Stimulated activated memory B cell treated with anti-CD40 and anti-IgM and Interleukin-4, amounts not matched to agents 10 μg/mL and 1 μg/mL and 100 μg/mL, for 72 hours (primary cell): Measurements from ENCODE around the gene EDC4.
A peak's percentile ranks its signal among the peaks of the same experiment; 100 is the strongest.

Experiments used
- ATAC-seq: fragments of 150-1000 bp; cut with Tn5 transposase; 2 replicates; pipeline ENCODE4 v1.10.0; 2021
- H3K27ac Mint-ChIP-seq: one replicate; pipeline ENCODE4 v1.8.0; 2022; ENCODE audit warnings: mild to moderate bottlenecking, mixed read lengths
- H3K27me3 Mint-ChIP-seq: one replicate; pipeline ENCODE4 v1.8.0; 2022; ENCODE audit warnings: mixed read lengths
- H3K36me3 Mint-ChIP-seq: one replicate; pipeline ENCODE4 v1.8.0; 2022; ENCODE audit warnings: mixed read lengths
- H3K4me1 Mint-ChIP-seq: one replicate; pipeline ENCODE4 v1.8.0; 2022; ENCODE audit warnings: mixed read lengths
- H3K4me3 Mint-ChIP-seq: one replicate; pipeline ENCODE4 v1.8.0; 2022; ENCODE audit warnings: mild to moderate bottlenecking, moderate library complexity, mixed read lengths
- H3K9me3 Mint-ChIP-seq: one replicate; pipeline ENCODE4 v1.8.0; 2022; ENCODE audit warnings: mixed read lengths

Gene EDC4

DNA sequence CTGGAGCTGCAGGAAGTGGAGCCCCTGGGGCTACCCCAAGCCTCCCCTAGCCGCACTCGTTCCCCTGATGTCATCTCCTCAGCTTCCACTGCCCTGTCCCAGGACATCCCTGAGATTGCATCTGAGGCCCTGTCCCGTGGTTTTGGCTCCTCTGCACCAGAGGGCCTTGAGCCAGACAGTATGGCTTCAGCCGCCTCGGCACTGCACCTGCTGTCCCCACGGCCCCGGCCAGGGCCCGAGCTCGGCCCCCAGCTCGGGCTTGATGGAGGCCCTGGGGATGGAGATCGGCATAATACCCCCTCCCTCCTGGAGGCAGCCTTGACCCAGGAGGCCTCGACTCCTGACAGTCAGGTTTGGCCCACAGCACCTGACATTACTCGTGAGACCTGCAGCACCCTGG, 7.7 kb downstream of the EDC4 start:
- H3K4me3 Mint-ChIP-seq, result no peak overlapping the region
- no peak for ATAC-seq
- H3K4me1 Mint-ChIP-seq, result peaks cover 16% of the 10 kb centered on the region
- H3K27ac Mint-ChIP-seq, result no peak overlapping the region
- no peaks in the 10 kb centered on the region for H3K27me3 Mint-ChIP-seq
- peaks cover 70% of the 10 kb centered on the region for H3K36me3 Mint-ChIP-seq
- H3K9me3 Mint-ChIP-seq, result no peaks in the 10 kb centered on the region

DNA sequence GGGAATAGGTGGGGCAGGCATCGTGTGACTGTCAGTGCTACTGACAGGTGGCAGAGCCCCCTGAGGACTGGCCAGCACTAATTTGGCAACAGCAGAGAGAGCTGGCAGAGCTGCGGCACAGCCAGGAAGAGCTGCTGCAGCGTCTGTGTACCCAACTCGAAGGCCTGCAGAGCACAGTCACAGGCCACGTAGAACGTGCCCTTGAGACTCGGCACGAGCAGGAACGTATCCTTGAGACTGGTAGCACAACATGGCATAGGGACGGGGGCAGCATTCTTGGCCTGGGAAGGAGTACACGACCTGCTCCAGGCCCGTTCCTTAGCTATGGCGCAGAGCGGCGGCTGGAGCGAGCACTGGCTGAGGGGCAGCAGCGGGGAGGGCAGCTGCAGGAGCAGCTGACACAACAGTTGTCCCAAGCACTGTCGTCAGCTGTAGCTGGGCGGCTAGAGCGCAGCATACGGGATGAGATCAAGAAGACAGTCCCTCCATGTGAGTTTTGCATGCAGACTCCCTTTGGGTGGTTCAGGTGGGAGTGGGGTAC, 8.8 kb downstream of the EDC4 start:
- H3K27ac Mint-ChIP-seq, result no peak overlapping the region

DNA sequence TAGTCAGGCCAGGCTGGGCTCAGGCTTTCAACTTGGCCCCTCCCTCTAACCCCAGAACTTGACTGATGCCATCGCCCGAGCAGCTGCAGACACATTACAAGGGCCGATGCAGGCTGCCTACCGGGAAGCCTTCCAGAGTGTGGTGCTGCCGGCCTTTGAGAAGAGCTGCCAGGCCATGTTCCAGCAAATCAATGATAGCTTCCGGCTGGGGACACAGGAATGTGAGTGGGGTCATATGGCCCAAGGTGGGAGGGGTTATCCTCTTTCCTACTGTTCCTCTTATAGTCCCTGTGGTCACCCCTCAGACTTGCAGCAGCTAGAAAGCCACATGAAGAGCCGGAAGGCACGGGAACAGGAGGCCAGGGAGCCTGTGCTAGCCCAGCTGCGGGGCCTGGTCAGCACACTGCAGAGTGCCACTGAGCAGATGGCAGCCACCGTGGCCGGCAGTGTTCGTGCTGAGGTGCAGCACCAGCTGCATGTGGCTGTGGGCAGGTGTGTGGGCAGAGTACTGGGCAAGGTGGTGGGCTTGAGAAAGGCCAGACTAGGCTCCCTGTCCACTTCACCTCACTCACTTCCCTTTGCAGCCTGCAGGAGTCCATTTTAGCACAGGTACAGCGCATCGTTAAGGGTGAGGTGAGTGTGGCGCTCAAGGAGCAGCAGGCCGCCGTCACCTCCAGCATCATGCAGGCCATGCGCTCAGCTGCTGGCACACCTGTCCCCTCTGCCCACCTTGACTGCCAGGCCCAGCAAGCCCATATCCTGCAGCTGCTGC, 9.7 kb downstream of the EDC4 start:
- ATAC-seq, result no peak
- Mint-ChIP-seq H3K4me1 (peaks cover 9% of the 10 kb centered on the region), H3K36me3 (peaks cover 60% of the 10 kb centered on the region), H3K27ac (no peak overlapping the region), H3K4me3 (no peak overlapping the region), H3K27me3 (no peaks in the 10 kb centered on the region), H3K9me3 (no peaks in the 10 kb centered on the region)

More for the DNA sequence above, 8.8 kb downstream of the EDC4 start:
- Mint-ChIP-seq H3K27me3 (no peaks in the 10 kb centered on the region), H3K9me3 (no peaks in the 10 kb centered on the region), H3K4me1 (peaks cover 9% of the 10 kb centered on the region), H3K4me3 (no peak overlapping the region), H3K36me3 (peaks cover 69% of the 10 kb centered on the region)
- no peak for ATAC-seq

DNA sequence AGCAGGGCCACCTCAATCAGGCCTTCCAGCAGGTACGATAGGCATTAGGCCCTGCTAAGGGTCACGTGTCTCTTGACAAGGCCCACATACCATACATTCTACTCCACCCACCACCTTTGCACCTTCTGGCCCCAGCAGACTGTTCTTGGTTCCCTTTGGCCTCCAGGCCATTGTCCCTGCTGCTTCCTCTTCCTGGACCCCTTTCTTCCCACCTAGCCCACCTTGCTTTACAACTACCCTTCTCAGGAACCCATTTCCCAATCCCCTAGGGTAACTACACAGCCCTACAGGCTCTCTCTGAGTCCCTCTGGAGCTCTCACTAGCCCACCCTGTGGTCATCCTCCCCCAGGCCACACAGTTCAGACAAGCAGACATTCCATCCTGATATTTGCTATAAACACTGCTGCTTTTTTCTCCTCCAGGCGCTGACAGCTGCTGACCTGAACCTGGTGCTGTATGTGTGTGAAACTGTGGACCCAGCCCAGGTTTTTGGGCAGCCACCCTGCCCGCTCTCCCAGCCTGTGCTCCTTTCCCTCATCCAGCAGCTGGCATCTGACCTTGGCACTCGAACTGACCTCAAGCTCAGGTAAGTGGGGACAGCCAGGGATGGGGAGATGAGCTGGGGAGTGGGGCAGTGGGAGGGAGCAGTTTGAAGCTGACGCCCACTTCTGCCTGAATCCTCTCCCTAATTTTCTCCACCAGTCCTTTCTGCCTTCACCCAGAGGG, 10.5 kb downstream of the EDC4 start:
- H3K4me1 Mint-ChIP-seq, result peaks cover 9% of the 10 kb centered on the region
- no peak for ATAC-seq
- peaks cover 53% of the 10 kb centered on the region for H3K36me3 Mint-ChIP-seq
- no peaks in the 10 kb centered on the region for H3K9me3 Mint-ChIP-seq
- H3K27ac Mint-ChIP-seq, result no peak overlapping the region
- H3K4me3 Mint-ChIP-seq, result no peak overlapping the region
- H3K27me3 Mint-ChIP-seq, result no peaks in the 10 kb centered on the region

DNA sequence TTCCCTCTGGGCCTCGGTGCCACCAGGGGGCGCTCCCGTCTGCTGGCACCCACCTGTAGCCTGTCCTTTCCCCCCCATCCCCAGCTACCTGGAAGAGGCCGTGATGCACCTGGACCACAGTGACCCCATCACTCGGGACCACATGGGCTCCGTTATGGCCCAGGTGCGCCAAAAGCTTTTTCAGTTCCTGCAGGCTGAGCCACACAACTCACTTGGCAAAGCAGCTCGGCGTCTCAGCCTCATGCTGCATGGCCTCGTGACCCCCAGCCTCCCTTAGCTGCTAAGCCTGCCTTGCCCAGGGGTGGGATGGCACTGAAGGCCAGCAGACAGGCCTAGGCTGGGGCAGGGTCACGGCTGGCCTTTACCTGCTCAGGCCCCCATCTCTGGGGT, 11.0 kb downstream of the EDC4 start:
- Mint-ChIP-seq H3K27me3 (no peaks in the 10 kb centered on the region), H3K4me1 (peaks cover 9% of the 10 kb centered on the region), H3K36me3 (peaks cover 47% of the 10 kb centered on the region), H3K9me3 (no peaks in the 10 kb centered on the region), H3K27ac (no peak overlapping the region), H3K4me3 (no peak overlapping the region)
- ATAC-seq, result peak; percentile 78

DNA sequence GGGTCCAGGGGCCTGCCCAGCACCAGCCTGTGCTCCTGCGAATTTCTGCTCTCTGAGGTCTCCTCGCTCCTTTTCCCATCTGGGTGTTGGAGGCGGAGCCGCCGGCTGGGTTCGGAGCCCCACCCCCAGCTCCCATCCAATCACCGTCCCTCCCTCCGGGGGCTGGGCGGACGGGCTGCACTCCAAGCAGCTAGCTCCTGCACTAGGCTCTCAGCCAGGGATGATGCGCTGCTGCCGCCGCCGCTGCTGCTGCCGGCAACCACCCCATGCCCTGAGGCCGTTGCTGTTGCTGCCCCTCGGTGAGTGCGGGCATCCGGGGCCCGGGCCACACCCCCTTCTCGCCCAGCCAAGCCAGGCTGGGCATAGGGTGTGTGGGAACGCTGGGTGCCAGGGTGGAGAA, 11.8 kb downstream of the EDC4 start, which contains the start of gene NRN1L:
Gene NRN1L (plus strand): TSS at position 202 of the 400 bp plus-strand sequence. CDS start 19 bp downstream, at position 221.
- Mint-ChIP-seq H3K27ac (no peak within 1 kb of the TSS), H3K9me3 (no peaks in the 10 kb centered on the region), H3K4me1 (peaks cover 9% of the 10 kb centered on the region), H3K27me3 (no peaks in the 10 kb centered on the region), H3K36me3 (peaks cover 43% of the 10 kb centered on the region), H3K4me3 (no peak within 1 kb of the TSS)
- no peak for ATAC-seq

DNA sequence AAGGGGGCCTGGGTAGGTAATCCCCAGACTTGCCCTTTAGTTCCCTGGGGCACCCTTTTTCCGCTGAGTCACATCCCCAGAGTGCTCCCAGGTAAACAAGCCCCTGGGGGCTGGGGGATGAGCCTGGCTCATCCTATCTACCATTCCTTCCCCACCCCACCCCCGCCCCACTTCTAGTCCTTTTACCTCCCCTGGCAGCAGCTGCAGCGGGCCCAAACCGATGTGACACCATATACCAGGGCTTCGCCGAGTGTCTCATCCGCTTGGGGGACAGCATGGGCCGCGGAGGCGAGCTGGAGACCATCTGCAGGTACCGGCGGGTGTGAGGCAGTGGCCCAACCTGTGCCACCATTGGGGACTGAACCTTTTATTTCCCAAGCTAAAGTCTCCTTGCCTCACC, 12.7 kb downstream of the EDC4 start:
- Mint-ChIP-seq H3K27ac (no peak overlapping the region), H3K4me1 (peaks cover 9% of the 10 kb centered on the region), H3K27me3 (no peaks in the 10 kb centered on the region), H3K9me3 (no peaks in the 10 kb centered on the region), H3K36me3 (peaks cover 37% of the 10 kb centered on the region), H3K4me3 (no peak overlapping the region)
- no peak for ATAC-seq

DNA sequence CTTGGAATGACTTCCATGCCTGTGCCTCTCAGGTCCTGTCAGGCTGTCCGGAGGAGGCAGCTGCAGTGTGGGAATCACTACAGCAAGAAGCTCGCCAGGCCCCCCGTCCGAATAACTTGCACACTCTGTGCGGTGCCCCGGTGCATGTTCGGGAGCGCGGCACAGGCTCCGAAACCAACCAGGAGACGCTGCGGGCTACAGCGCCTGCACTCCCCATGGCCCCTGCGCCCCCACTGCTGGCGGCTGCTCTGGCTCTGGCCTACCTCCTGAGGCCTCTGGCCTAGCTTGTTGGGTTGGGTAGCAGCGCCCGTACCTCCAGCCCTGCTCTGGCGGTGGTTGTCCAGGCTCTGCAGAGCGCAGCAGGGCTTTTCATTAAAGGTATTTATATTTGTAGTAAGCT, 13.1 kb downstream of the EDC4 start:
- Mint-ChIP-seq H3K4me1 (peaks cover 9% of the 10 kb centered on the region), H3K27ac (no peak overlapping the region), H3K4me3 (no peak overlapping the region), H3K27me3 (no peaks in the 10 kb centered on the region), H3K9me3 (no peaks in the 10 kb centered on the region), H3K36me3 (peaks cover 33% of the 10 kb centered on the region)
- ATAC-seq, result no peak

DNA sequence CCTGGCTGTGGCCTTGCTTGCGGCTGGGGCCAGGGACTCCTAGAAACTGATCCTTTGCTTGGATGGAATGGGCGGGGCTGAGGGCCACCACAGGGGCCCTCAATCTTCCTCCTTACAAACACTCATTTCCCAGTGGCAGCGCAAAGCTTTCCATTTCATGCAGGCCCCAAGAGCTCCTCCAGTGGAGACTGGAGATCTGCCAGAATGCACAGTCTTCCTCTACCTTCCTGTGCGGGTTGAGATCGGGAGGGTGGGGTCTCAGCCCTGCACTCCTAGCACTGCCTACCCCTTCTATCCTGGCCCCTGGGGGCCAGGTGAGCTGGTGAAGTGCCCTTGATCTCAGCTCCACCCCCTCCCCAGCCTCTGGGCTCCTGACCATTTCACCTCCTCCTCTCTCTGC, 13.5 kb downstream of the EDC4 start:
- no peak overlapping the region for H3K27ac Mint-ChIP-seq

DNA sequence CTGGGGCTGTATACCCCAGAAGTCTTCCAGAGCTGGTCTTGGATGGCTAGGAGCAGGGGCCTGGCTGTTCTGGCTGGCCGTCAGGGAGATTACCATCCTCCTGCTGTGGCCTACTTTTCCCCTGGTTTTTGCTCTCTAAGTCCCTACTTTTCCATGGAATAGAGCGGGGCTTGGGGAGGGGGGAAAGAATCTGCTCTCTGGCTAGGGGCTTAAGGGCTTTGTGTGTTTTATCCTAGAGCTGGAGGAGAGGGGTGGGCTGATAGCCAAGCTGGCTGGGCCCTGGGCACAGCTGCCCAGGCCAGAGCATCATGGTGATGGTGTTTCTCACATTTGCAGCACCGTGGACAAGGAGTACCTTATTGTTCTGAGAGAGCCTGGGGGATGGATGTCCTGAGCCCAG, 15.5 kb downstream of the EDC4 start:
- Mint-ChIP-seq H3K36me3 (peaks cover 13% of the 10 kb centered on the region), H3K4me1 (peaks cover 10% of the 10 kb centered on the region), H3K27ac (no peak overlapping the region), H3K27me3 (no peaks in the 10 kb centered on the region), H3K9me3 (no peaks in the 10 kb centered on the region), H3K4me3 (no peak overlapping the region)
- ATAC-seq, result no peak

More for the DNA sequence above, 13.5 kb downstream of the EDC4 start:
- H3K27me3 Mint-ChIP-seq, result no peaks in the 10 kb centered on the region
- H3K9me3 Mint-ChIP-seq, result no peaks in the 10 kb centered on the region
- H3K36me3 Mint-ChIP-seq, result peaks cover 28% of the 10 kb centered on the region
- no peak overlapping the region for H3K4me3 Mint-ChIP-seq
- peaks cover 9% of the 10 kb centered on the region for H3K4me1 Mint-ChIP-seq
- no peak for ATAC-seq

DNA sequence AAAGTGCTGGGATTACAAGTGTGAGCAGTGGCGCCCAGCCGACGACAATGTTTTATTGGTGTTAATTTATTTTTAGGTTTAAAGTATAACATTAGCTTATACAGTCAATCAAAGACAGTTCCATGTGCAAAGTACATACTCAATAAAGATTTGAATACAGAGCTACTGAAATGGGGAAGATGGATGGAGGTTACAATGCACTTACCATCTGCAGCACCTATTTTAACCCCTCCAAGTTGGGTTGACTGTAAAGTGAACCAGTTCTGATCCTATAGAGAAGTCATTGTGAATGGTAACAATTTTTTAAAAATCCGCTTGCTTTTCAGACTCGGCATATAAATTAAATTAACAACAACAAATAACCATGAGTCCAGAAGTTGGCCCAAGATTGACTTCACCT, 19.5 kb downstream of the EDC4 start:
- ATAC-seq, result no peak
- Mint-ChIP-seq H3K4me1 (peaks cover 25% of the 10 kb centered on the region), H3K4me3 (peak overlapping the region; percentile 81), H3K9me3 (no peaks in the 10 kb centered on the region), H3K36me3 (no peaks in the 10 kb centered on the region), H3K27ac (peak overlapping the region; percentile 89), H3K27me3 (no peaks in the 10 kb centered on the region)

DNA sequence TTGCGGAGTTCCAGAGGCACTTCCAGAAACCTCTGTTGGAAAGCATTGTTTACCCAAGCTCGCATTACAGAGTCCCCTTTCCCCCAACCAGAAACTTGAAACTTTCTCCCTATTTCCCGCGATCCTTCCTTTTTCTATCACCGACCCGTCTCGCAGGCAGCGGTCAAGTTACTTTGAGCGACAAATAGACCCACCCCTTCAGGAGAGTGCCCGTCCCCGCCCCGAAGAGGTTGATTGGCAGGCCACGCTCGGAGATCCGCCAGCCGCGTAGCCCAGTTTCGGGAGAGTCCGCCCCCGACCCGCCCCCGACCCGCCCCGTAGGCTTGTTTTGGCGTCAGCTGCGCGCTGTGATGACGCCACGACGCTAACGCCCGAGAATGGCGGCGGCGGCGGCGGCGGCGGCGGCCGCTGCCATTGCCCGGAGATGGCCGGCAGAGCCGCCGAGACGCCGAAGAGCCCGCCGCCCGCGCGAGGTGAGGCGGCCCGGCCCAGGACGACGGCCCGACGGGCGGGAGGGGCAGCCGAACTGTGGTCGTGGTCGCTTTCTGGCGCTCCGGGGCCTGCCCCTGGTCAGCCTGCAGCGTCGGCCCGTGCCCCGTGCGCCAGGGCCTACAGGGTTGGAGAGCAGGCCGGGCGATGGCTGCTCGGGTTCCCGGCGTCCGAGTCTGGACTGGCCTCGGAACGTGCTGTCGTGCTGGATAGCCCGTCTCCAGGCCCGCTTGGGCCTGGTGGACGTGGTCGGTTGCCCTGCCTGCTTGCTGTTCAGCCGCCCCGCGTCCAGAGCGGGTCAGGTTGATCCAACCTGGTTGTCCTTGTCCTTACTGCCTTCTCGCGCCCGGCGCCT, 20.3 kb downstream of the EDC4 start, which contains the start of gene PSKH1:
Gene PSKH1 (plus strand): TSS at position 356 of the 844 bp plus-strand sequence. CDS start 15,496 bp downstream, outside the sequence.
- H3K4me3 Mint-ChIP-seq, result peak within 1 kb of the TSS; percentile 94
- peaks cover 26% of the 10 kb centered on the region for H3K4me1 Mint-ChIP-seq
- H3K27me3 Mint-ChIP-seq, result no peaks in the 10 kb centered on the region
- H3K27ac Mint-ChIP-seq, result peak within 1 kb of the TSS; percentile 89
- ATAC-seq, result peak; percentile 99
- H3K9me3 Mint-ChIP-seq, result no peaks in the 10 kb centered on the region
- H3K36me3 Mint-ChIP-seq, result no peaks in the 10 kb centered on the region

DNA sequence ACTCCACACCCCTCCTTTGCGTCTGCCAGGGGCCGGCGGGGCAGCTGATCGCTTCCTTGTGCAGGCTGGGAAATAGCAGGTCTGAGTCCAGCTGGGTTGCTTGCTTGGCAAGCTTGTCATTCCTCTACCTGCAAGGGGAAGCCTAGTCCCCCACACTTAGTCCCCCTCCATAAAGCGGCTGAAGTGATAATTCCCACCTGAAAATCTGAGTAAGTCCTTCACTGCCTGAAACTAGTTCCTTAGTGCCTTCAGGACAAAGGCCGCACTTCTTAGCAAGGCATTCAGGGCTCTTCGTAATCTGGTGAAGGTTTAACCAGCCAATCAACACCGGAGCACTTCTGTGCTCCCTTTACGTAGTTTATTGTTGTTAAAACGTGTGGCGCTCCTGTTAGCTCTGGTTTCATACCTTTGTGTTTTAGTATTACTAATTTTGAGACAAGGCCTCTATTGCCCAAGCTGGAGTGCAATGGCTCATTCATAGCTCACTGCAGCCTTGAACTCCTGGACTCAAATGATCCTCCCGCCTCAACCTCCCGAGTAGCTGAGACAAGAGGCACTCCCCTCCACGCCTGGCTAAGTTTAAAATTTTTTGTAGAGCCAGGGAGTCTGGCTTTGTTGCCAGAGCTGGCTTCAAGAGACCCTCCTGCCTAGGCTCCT, 21.0 kb downstream of the EDC4 start:
- Mint-ChIP-seq H3K36me3 (no peaks in the 10 kb centered on the region), H3K4me1 (peaks cover 26% of the 10 kb centered on the region), H3K9me3 (no peaks in the 10 kb centered on the region), H3K27ac (peak overlapping the region; percentile 89), H3K4me3 (peak overlapping the region; percentile 94), H3K27me3 (no peaks in the 10 kb centered on the region)
- ATAC-seq, result no peak

DNA sequence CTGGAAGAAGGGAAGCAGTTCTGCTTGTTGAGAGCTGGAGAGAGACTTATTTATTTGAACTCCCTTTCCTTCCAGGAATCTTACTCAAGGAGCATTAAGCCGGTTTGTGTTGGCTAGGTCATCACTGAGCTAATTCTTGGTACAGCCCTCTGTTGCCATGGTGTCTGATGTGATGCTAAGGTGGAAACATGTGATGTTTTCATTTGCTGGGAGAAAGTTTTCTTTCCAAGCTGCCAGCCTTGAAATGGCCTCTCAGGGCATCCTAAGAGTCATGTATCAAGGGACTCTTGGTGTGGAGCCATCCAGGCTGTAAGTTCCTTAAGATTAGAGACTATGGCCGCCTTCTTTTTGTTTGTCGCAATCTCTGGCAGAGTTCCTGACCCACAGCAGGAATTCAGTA, 24.4 kb downstream of the EDC4 start:
- H3K4me3 Mint-ChIP-seq, result no peak overlapping the region
- peaks cover 34% of the 10 kb centered on the region for H3K4me1 Mint-ChIP-seq
- no peaks in the 10 kb centered on the region for H3K27me3 Mint-ChIP-seq
- H3K36me3 Mint-ChIP-seq, result no peaks in the 10 kb centered on the region
- no peak overlapping the region for H3K27ac Mint-ChIP-seq
- no peaks in the 10 kb centered on the region for H3K9me3 Mint-ChIP-seq
- no peak for ATAC-seq
